Dendritic cell treated with granulocyte-macrophage colony-stimulating factor and Interleukin-4, amounts not matched to agents 40 ng/mL and 50 ng/mL, for 4 days (primary cell): ENCODE data around the gene CCDC28A.
A peak's percentile ranks its signal among the peaks of the same experiment; 100 is the strongest.
"Not testable (repeated sequence)": the region's sequence is repeated elsewhere in the genome, so short reads cannot be mapped to it uniquely, and the experiment has no call there.

Experiments
- H3K27ac Mint-ChIP-seq: one replicate; pipeline ENCODE4 v1.8.0; 2022; ENCODE audit warnings: mild to moderate bottlenecking, mixed read lengths
- H3K27me3 Mint-ChIP-seq: one replicate; pipeline ENCODE4 v1.8.0; 2022; ENCODE audit warnings: mild to moderate bottlenecking, mixed read lengths
- H3K36me3 Mint-ChIP-seq: one replicate; pipeline ENCODE4 v1.8.0; 2022; ENCODE audit warnings: low read depth, mixed read lengths
- H3K4me1 Mint-ChIP-seq: one replicate; pipeline ENCODE4 v1.8.0; 2022; ENCODE audit warnings: low read depth, mixed read lengths
- H3K4me3 Mint-ChIP-seq: one replicate; pipeline ENCODE4 v1.8.0; 2022; ENCODE audit warnings: mild to moderate bottlenecking, moderate library complexity, mixed read lengths
- H3K9me3 Mint-ChIP-seq: one replicate; pipeline ENCODE4 v1.8.0; 2022; ENCODE audit warnings: mixed read lengths
- intact Hi-C: fragments of 100-400 bp; cut with micrococcal nuclease; formaldehyde crosslinking; loops from one replicate; pipeline ENCODE4 v1.15.0; 2022

Gene CCDC28A

DNA sequence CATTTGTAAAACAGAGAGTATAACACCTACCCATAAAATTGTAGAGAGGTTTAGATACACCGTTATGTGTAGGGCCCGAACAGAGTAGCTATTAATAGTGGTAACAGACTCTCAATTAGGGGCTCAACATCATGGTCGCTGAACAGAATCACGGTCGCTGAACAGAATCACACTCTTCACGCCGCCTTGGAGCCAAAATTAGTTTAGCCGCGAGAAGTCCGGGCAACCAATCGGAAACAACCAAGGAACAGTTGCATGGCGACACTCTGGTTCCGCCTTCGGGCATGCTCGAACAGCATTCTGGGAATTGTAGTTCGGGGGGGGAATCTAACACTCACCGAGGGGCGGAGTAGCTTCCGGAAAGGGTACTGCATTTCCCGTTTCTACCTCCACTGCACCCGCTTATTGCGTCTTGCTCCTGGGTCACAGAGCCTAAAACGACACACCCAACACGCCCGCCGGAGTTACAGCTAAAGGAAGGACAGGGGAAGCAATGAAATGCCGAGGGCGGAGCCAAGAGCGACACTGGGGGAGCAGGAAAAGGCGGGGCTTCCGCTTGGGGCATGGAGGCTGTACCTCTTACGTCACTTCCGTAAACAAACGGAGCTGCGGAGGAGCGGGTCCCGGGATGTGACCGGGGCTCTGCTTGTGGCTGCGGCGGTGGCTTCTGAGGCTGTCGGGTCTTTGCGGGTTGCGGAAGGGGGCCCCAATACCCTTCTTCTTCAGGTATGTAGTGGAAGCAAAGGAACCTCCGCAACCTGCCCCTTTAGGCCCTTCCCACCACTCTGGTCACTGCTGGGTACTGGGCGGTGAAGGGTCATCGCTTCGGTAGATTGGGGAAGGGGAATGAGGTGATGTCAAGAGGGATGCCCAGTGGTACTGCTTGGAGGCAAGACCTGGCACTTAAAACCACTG lies at the start of gene CCDC28A:
CCDC28A (plus strand) TSS at position 593 of the 915 bp plus-strand sequence. CDS start 2,352 bp downstream, outside the sequence.
- H3K4me1 Mint-ChIP-seq, result peaks cover 13% of the 10 kb centered on the region
- intact Hi-C loops, result loop anchor here (2.0 to 10.0 kb wide), 2 partner anchors 81 to 369 kb away; partner anchors contain the start of gene HEBP2
- H3K27me3 Mint-ChIP-seq, result no peaks in the 10 kb centered on the region
- H3K4me3 Mint-ChIP-seq, result peak within 1 kb of the TSS; percentile 100
- H3K36me3 Mint-ChIP-seq, result peaks cover 28% of the 10 kb centered on the region
- no peaks in the 10 kb centered on the region for H3K9me3 Mint-ChIP-seq
- H3K27ac Mint-ChIP-seq, result peak within 1 kb of the TSS; percentile 100

DNA sequence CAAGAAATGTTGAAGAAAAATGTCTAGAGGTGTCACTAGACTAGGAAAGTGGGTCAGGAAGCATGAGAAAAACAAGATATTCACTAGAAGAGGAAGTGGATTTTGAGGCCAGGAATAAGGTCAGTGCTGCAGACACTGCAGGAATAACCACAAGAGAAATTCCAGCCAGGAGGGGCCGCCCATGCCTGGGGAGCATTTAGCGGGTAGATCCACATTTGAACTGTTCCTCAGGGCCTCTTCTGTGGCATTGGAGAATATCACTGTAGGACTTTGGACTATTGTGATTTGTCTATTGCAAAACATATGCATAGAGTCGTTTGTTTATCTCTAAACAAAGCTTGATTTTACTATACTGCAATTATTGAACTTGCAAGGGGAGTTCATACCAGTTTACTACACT lies 49.6 kb upstream of the CCDC28A start:
- intact Hi-C loops, result no loop called here
- Mint-ChIP-seq H3K4me3 (no peak overlapping the region), H3K36me3 (no peaks in the 10 kb centered on the region), H3K4me1 (peaks cover 46% of the 10 kb centered on the region), H3K27ac (peak overlapping the region; percentile 49), H3K9me3 (no peaks in the 10 kb centered on the region), H3K27me3 (no peaks in the 10 kb centered on the region)

DNA sequence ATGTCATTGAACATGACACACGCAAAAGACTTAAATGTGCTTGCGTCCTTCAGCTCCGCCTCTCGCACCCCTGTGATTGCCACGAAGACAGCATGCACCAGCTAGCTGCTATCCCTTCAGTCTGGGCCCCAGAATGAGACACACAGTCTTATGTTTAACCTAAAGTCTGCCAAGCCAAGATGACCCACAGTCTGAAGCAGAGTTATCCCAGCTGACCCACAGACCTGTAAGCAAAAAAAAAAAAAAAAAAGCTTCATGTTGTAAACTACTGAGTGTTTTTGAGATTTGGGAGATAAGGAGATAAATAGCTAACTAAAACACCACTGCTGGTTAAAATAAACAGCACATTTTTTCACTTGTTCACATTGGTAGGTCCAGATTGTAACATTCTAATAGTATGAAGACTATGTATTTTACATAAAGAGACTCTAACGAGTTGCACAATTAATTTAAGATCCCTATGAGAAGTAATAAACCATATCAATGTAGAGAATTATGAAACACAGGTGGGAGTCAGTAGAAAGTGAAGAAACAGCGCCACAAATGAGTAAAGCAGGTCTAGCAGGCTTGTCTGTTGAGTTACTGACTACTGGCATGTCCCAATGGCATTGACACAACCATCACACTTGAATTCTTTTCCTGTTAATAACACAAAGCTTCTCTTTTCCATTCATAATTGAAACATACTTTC lies 47.4 kb upstream of the CCDC28A start:
- Mint-ChIP-seq H3K9me3 (peaks cover under 1% of the 10 kb centered on the region), H3K4me1 (peaks cover 37% of the 10 kb centered on the region), H3K4me3 (no peak overlapping the region), H3K27ac (no peak overlapping the region), H3K27me3 (no peaks in the 10 kb centered on the region), H3K36me3 (no peaks in the 10 kb centered on the region)
- intact Hi-C loops, result no loop called here

DNA sequence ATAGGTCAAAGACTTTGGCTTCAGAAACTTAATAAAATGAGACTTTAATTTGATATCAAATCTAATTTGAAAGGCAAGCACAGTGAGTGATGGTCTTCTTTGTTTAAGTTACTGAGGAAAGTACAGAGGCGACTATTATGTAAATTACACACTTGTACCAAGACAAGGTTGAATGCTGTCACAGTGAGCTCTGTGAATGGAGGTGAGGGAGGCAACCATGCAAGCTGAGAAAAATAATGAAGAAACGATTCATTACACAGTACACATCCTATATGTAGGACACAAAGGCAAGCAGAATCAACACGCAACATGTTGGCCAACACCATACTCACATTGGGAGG lies 46.8 kb upstream of the CCDC28A start:
- Mint-ChIP-seq H3K27me3 (no peaks in the 10 kb centered on the region), H3K36me3 (no peaks in the 10 kb centered on the region), H3K9me3 (peaks cover 5% of the 10 kb centered on the region), H3K4me1 (peaks cover 37% of the 10 kb centered on the region), H3K4me3 (no peak overlapping the region), H3K27ac (no peak overlapping the region)
- intact Hi-C loops, result no loop called here

DNA sequence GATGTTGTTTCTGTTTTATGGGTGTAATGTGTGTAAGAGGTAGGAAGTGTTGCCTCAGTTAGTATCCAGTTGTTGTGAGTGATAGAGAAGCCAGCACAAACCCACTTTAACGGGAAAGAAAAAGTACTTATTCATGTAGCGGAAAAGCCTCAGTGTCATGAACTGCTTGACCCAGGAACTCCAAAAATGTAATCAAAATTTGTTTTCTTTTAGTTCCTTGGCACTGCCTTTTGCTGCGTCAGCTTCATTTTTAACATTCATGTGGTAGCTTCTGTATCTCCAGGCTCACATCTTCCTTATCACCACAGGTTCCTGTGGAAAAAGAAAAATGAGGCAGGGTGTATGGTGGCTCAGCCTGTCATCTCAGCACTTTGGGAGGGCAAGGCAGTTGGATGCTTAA lies 46.4 kb upstream of the CCDC28A start:
- H3K4me3 Mint-ChIP-seq, result no peak overlapping the region
- H3K9me3 Mint-ChIP-seq, result peaks cover 10% of the 10 kb centered on the region
- H3K27ac Mint-ChIP-seq, result no peak overlapping the region
- intact Hi-C loops, result no loop called here
- no peaks in the 10 kb centered on the region for H3K36me3 Mint-ChIP-seq
- peaks cover 35% of the 10 kb centered on the region for H3K4me1 Mint-ChIP-seq
- no peaks in the 10 kb centered on the region for H3K27me3 Mint-ChIP-seq

DNA sequence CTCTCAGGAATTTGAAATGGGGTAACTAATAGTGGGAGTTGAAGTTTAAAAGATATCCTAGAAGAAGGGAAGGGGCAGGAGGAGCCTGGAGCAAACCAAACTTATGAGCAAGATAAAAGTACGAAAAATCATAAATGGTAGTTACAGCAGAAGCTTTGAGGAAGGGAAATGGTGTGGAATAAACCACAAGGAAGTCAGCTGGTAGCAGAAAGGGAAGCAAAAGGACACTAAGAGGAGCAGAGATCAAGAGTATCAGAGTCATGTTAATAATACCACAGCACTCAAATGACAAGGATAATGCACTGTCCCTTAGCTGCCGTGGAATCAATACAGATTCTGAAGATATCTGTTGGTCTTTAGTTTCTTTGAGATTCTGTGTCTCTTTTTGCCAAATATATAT lies 44.9 kb upstream of the CCDC28A start:
- Mint-ChIP-seq H3K4me3 (no peak overlapping the region), H3K27ac (peak overlapping the region; percentile 66), H3K27me3 (no peaks in the 10 kb centered on the region), H3K9me3 (peaks cover 11% of the 10 kb centered on the region), H3K4me1 (peaks cover 20% of the 10 kb centered on the region), H3K36me3 (no peaks in the 10 kb centered on the region)
- intact Hi-C loops, result no loop called here

DNA sequence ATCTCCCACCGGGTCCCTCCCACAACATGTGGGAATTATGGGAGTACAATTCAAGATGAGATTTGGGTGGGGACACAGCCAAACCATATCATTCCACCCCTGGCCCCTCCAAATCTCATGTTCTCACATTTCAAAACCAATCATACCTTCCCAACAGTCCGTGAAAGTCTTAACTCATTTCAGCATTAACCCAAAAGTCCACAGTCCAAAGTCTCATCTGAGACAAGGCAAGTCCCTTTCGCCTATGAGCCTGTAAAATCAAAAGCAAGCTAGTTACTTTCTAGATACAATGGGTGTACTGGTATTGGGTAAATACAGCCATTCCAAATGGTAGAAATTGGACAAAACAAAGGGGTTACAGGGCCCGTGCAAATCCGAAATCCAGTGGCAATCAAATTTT lies 43.5 kb upstream of the CCDC28A start:
- intact Hi-C loops, H3K4me3 Mint-ChIP-seq: not testable (repeated sequence)

DNA sequence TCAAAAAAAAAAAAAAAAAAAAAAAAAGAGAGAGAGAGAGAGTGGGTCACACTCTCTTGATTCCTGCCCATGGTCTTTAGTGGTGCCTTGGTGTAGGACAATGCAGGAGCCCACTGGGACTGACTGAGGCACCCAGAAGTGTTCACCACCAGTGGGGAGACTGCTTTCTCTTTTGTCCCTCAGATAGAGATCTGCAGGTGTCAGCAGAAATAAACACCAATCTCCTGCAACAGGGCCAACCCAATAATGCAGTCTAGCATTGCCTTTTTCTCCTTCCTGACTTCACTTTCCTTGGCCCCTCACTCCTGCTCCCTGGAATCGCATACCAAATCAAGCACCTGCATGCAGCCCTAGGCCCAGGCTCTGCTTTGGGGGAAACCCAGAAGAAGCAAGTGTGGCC lies 39.0 kb upstream of the CCDC28A start:
- peaks cover 11% of the 10 kb centered on the region for H3K9me3 Mint-ChIP-seq
- H3K27ac Mint-ChIP-seq, result no peak overlapping the region
- H3K4me3 Mint-ChIP-seq, result no peak overlapping the region
- H3K4me1 Mint-ChIP-seq, result no peaks in the 10 kb centered on the region
- H3K36me3 Mint-ChIP-seq, result no peaks in the 10 kb centered on the region
- intact Hi-C loops, result no loop called here
- H3K27me3 Mint-ChIP-seq, result no peaks in the 10 kb centered on the region

More for the DNA sequence above, 43.5 kb upstream of the CCDC28A start:
- Mint-ChIP-seq H3K9me3 (peaks cover 11% of the 10 kb centered on the region), H3K4me1 (peaks cover 15% of the 10 kb centered on the region)
- H3K27me3 Mint-ChIP-seq, H3K36me3 Mint-ChIP-seq, H3K27ac Mint-ChIP-seq: not testable (repeated sequence)

DNA sequence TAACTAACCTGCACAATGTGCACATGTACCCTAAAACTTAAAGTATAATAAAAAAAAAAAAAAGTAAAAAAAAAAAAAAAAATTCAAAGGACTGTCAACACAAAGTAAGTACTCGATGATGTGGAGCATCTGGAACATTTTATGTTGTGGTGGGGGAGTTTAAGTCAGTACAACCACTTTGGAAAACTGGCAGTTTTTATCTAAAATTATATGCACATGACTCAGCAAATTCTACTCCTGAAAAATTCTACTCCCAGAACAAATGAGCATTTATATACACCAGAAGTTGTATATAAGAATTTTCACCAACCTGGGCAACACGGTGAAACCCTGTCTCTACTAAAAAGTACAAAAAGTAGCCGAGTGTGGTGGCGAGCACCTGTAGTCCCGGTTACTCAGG lies 36.9 kb upstream of the CCDC28A start:
- H3K27ac Mint-ChIP-seq, result no peak overlapping the region
- H3K4me3 Mint-ChIP-seq, result no peak overlapping the region
- no peaks in the 10 kb centered on the region for H3K4me1 Mint-ChIP-seq
- no peaks in the 10 kb centered on the region for H3K27me3 Mint-ChIP-seq
- intact Hi-C loops, result no loop called here
- peaks cover 14% of the 10 kb centered on the region for H3K9me3 Mint-ChIP-seq
- no peaks in the 10 kb centered on the region for H3K36me3 Mint-ChIP-seq

DNA sequence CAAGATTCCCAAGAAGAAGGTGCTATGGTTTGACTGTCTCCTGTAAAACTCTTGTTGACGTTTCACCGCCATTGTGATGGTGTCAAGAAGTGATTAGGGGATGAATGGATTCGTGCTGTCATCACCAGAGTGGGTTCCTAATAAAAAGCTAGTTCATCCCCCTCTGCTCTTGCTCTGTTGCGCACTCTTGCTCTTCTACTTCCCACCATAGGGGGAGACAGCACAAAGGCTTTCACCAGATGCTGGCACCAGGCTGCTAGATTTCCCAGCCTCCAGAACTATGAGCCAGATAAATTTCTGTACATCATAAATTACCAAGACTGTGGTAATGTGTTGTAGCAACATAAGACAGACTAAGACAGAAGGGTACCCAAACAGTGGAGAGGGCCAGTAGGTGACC lies 21.6 kb upstream of the CCDC28A start:
- no peak overlapping the region for H3K4me3 Mint-ChIP-seq
- intact Hi-C loops, result no loop called here
- H3K27me3 Mint-ChIP-seq, result no peaks in the 10 kb centered on the region
- H3K4me1 Mint-ChIP-seq, result no peaks in the 10 kb centered on the region
- no peaks in the 10 kb centered on the region for H3K36me3 Mint-ChIP-seq
- H3K27ac Mint-ChIP-seq, result no peak overlapping the region
- no peaks in the 10 kb centered on the region for H3K9me3 Mint-ChIP-seq

DNA sequence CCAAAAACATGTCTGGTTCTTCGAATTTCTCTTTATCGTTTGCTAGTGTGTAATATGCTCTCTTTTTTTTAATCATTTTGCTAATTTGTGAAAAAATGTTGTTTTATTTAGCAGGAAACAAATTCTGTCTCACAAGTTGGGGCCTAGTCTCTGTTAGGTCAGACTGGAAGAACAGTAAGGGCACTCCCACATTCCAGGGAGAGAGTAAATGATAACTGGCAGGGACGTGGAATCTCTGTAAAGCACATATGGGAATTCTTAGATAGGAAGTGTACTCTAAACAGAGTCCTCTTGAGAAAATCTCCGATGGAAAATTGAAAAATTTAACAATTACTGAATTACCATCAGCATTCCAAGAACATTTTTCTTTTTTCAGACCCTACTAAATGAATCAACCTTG lies 16.4 kb upstream of the CCDC28A start:
- Mint-ChIP-seq H3K27me3 (no peaks in the 10 kb centered on the region), H3K36me3 (no peaks in the 10 kb centered on the region), H3K4me3 (no peak overlapping the region), H3K4me1 (no peaks in the 10 kb centered on the region), H3K27ac (no peak overlapping the region), H3K9me3 (no peaks in the 10 kb centered on the region)
- intact Hi-C loops, result no loop called here

DNA sequence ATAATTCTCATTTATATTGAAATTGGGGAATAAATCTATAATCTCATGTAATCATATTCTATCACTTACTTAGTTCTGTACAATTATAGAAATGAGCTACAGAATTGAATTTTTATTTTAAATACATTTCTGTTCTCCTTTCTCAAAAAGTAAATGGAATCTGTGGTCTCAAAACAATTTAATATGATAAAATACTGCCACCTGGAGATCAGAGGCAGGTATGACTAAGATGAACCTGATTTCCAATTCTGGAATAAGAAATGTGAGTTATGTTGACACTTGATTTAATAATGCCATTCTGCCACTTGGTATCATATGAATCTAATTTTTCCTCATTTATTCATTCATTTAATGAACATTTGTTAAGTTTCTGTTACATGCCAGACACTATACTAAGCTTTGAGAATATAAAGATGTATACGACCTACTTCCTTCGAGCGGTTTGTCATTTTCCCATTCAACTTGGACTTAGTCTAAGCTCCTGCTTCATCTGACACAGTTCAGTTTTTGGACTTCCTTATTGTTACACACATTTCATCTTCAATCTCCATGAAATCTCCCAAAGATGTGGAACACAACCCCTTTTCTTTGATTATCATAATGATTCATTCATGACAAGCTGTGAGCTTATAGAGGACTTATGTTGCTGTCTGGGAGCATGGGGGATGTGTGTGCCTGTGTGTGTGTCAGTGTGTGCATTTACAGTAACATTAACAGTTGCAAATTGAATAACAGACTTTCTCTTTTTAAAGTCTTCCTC lies 7.5 kb upstream of the CCDC28A start:
- H3K36me3 Mint-ChIP-seq, result no peaks in the 10 kb centered on the region
- peaks cover 6% of the 10 kb centered on the region for H3K4me1 Mint-ChIP-seq
- intact Hi-C loops, result loop anchor here (1.0 to 5.0 kb wide), 5 partner anchors 94 to 649 kb away; no protein-coding TSS in a partner anchor
- no peaks in the 10 kb centered on the region for H3K27me3 Mint-ChIP-seq
- H3K9me3 Mint-ChIP-seq, result no peaks in the 10 kb centered on the region
- H3K4me3 Mint-ChIP-seq, result no peak overlapping the region
- H3K27ac Mint-ChIP-seq, result peak overlapping the region; percentile 5

DNA sequence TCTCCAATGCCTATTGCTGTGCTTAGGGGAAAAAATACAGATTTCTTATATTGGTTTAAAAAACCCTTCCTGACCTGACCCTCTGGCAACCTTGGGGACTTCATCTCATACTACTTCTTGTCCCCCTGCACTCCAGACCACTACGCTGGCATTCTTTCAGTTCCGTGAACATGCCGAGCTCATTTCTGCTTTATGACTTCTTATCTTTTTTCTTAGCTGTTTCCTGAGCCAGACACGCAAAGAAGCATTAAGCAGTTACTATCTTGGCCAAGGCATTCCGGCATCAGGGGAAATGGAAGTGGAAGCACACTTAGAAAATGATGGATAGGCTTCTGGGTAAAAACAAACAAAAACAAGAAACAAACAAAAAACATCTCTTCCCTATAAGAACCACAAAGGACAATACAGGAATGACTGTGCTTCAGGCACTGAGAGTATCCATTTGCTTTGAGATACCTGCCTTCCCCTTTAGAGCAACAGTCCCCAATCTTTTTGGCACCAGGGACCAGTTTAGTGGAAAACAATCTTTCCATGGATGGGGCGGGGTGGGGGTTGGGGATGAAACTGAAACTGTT lies 4.4 kb upstream of the CCDC28A start:
- Mint-ChIP-seq H3K36me3 (peaks cover 9% of the 10 kb centered on the region), H3K4me3 (no peak overlapping the region), H3K9me3 (no peaks in the 10 kb centered on the region), H3K27me3 (no peaks in the 10 kb centered on the region), H3K27ac (peak overlapping the region; percentile 9), H3K4me1 (peaks cover 13% of the 10 kb centered on the region)
- intact Hi-C loops, result loop anchor here (5.0 kb wide), 3 partner anchors 97 to 652 kb away; no protein-coding TSS in a partner anchor
